Astrocyte of the spinal cord (primary cell): ENCODE results near the gene JUN.

ENCODE experiments used
- DNase-seq: peaks from one replicate; pipeline ENCODE4 v3.0.0; 2011; ENCODE audit warnings: low read depth, low spot score
- H3K4me3 ChIP-seq: 2 replicates; pipeline ENCODE4 v1.5.1; 2011; ENCODE audit warnings: low read depth, mild to moderate bottlenecking, low read length, moderate library complexity
- CTCF ChIP-seq: IDR thresholded peaks from 2 replicates; pipeline ENCODE4 v1.5.1; 2012; ENCODE audit warnings: low read depth, mild to moderate bottlenecking, low read length, inconsistent platforms
- in situ Hi-C: cut with HindIII; loops from 2 replicates; pipeline ENCODE4 v1.10.0; 2017; ENCODE audit warnings: low sequenced_read_pairs

JUN gene

GRCh38 chr1:58778385-58779000 lies 5.4 kb downstream of the JUN start:
- DNase-seq: peak; percentile 29
- no peak for TF ChIP-seq CTCF
- in situ Hi-C loops: no loop called here
- H3K4me3 ChIP-seq: no peak overlapping the region

- TF ChIP-seq CTCF: no peak
- no peak overlapping the region for H3K4me3 ChIP-seq
- in situ Hi-C loops: no loop called here
- no peak for DNase-seq
Measured at GRCh38 chr1:58774027-58774426, 9.8 kb downstream of the JUN start.

- in situ Hi-C loops: no loop called here
- H3K4me3 ChIP-seq: no peak overlapping the region
- TF ChIP-seq CTCF: no peak
- peak; percentile 92 for DNase-seq
Measured at GRCh38 chr1:58773406-58773840, 10.4 kb downstream of the JUN start.

- in situ Hi-C loops: no loop called here
- no peak for DNase-seq
- no peak for TF ChIP-seq CTCF
- H3K4me3 ChIP-seq: no peak overlapping the region
Measured at GRCh38 chr1:58769809-58770320, 14.0 kb downstream of the JUN start.

GRCh38 chr1:58768971-58769808 lies 14.7 kb downstream of the JUN start:
- peak; percentile 72 for DNase-seq
- in situ Hi-C loops: no loop called here

More at GRCh38 chr1:58768971-58769808, 14.7 kb downstream of the JUN start:
- peak; percentile 82 for TF ChIP-seq CTCF
- H3K4me3 ChIP-seq: no peak overlapping the region
